IMR-90 (cell line): ENCODE results near the gene RGS17. TPM values are rescaled to one million over a fixed set of nuclear protein-coding genes. Genes with fewer than 3 reads are reported as not detected.

Experiments
- ATAC-seq: fragments of 200-7000 bp; cut with Tn5 transposase; 2 replicates; pipeline ENCODE4 v1.9.1; 2020; ENCODE audit warnings: low read depth, mild to moderate bottlenecking, moderate library complexity
- BruUV-seq: library from RNA; stranded (reverse); fragments of 400-500 nt; replicated peaks from 2 replicates; lab custom pipeline; 2021; lab: Mats Ljungman, UMichigan
- CTCF ChIA-PET: fragments of 300-600 bp; formaldehyde crosslinking; extraction: SDS; loops from one replicate; lab custom pipeline; 2021; ENCODE audit warnings: antibody characterized with exemption; lab: Yijun Ruan, JAX
- POLR2A ChIA-PET: fragments of 300-600 bp; sonication (Branson Sonifier 250); formaldehyde crosslinking; loops from one replicate; lab custom pipeline; 2022; ENCODE audit warnings: antibody characterized with exemption; ENCODE audit not compliant: unreplicated experiment; lab: Charles Lee
- DNase-seq: peaks from one replicate; pipeline ENCODE4 v3.0.0; 2013
- H2AFZ ChIP-seq: replicated peaks from 2 replicates; pipeline ENCODE3; 2013; ENCODE audit warnings: low read length, mild to moderate bottlenecking; ENCODE audit not compliant: poor library complexity
- H2AK5ac ChIP-seq: 2 replicates; pipeline ENCODE4 v1.6.1; 2013; ENCODE audit warnings: low read depth, low read length, inconsistent platforms
- H2AK9ac ChIP-seq: replicated peaks from 2 replicates; pipeline ENCODE3; 2013; ENCODE audit warnings: mild to moderate bottlenecking, low read depth, low read length, moderate library complexity; ENCODE audit not compliant: poor library complexity
- H2BK120ac ChIP-seq: 2 replicates; pipeline ENCODE4 v1.6.1; 2013; ENCODE audit warnings: low read depth, low read length, inconsistent platforms
- H2BK15ac ChIP-seq: 3 replicates; pipeline ENCODE4 v1.6.1; 2013; ENCODE audit warnings: low read depth, low read length, inconsistent platforms
- H2BK20ac ChIP-seq: 2 replicates; pipeline ENCODE4 v1.6.1; 2013; ENCODE audit warnings: low read depth, mild to moderate bottlenecking, inconsistent platforms, low read length, moderate library complexity
- H2BK5ac ChIP-seq: 2 replicates; pipeline ENCODE4 v1.6.1; 2013; ENCODE audit warnings: mild to moderate bottlenecking, low read depth, low read length, inconsistent platforms; ENCODE audit not compliant: poor library complexity, severe bottlenecking
- H3K14ac ChIP-seq: replicated peaks from 2 replicates; pipeline ENCODE4 v1.6.1; 2013; ENCODE audit warnings: low read depth, low read length, inconsistent platforms
- H3K18ac ChIP-seq: 2 replicates; pipeline ENCODE4 v1.6.1; 2013; ENCODE audit warnings: low read depth, low read length, control low read depth
- H3K23ac ChIP-seq: 2 replicates; pipeline ENCODE4 v1.6.1; 2013; ENCODE audit warnings: low read depth, low read length, inconsistent platforms
- H3K27ac ChIP-seq: 2 replicates; pipeline ENCODE4 v1.5.1; 2013; ENCODE audit warnings: mild to moderate bottlenecking, control low read depth, low read length; ENCODE audit not compliant: insufficient read depth
- H3K27me3 ChIP-seq: 2 replicates; pipeline ENCODE4 v1.6.1; 2013; ENCODE audit warnings: low read length; ENCODE audit not compliant: control insufficient read depth, insufficient read depth
- H3K36me3 ChIP-seq: 2 replicates; pipeline ENCODE4 v1.6.1; 2013; ENCODE audit warnings: low read length, mixed read lengths; ENCODE audit not compliant: control insufficient read depth, insufficient read depth
- H3K4ac ChIP-seq: 2 replicates; pipeline ENCODE4 v1.6.1; 2013; ENCODE audit warnings: low read depth, low read length, inconsistent platforms
- H3K4me1 ChIP-seq: 2 replicates; pipeline ENCODE4 v1.6.1; 2013; ENCODE audit warnings: low read length, mixed read lengths; ENCODE audit not compliant: control insufficient read depth, insufficient read depth
- H3K4me2 ChIP-seq: 2 replicates; pipeline ENCODE4 v1.6.1; 2013; ENCODE audit warnings: low read depth, mild to moderate bottlenecking, control low read depth, low read length, moderate library complexity
- H3K4me3 ChIP-seq: 2 replicates; pipeline ENCODE4 v1.5.1; 2013; ENCODE audit warnings: low read depth, mild to moderate bottlenecking, control low read depth, low read length, moderate library complexity; ENCODE audit not compliant: insufficient read depth
- H3K56ac ChIP-seq: 2 replicates; pipeline ENCODE4 v1.6.1; 2013; ENCODE audit warnings: low read length, inconsistent platforms; ENCODE audit not compliant: insufficient read depth; ENCODE audit errors: extremely low read depth
- H3K79me1 ChIP-seq, 2 experiments: 2 replicates each; pipeline ENCODE4 v1.6.1; 2013; ENCODE audit warnings: low read length in 2 of 2, inconsistent platforms in 1 of 2, low read depth in 1 of 2
- H3K9ac ChIP-seq: 2 replicates; pipeline ENCODE4 v1.6.1; 2013; ENCODE audit warnings: low read depth, low read length, control low read depth
- H3K9me1 ChIP-seq: 2 replicates; pipeline ENCODE4 v1.6.1; 2013; ENCODE audit warnings: low read length, inconsistent platforms; ENCODE audit not compliant: insufficient read depth
- H3K9me3 ChIP-seq: 2 replicates; pipeline ENCODE4 v1.6.1; 2013; ENCODE audit warnings: low read length; ENCODE audit not compliant: control insufficient read depth, insufficient read depth
- H4K20me1 ChIP-seq: 2 replicates; pipeline ENCODE4 v1.6.1; 2013; ENCODE audit warnings: low read length, inconsistent platforms; ENCODE audit not compliant: insufficient read depth
- H4K5ac ChIP-seq: 2 replicates; pipeline ENCODE4 v1.6.1; 2013; ENCODE audit warnings: mild to moderate bottlenecking, low read depth, low read length, control low read depth
- H4K8ac ChIP-seq, 2 experiments: 2 replicates each; pipeline ENCODE4 v1.6.1; 2013; ENCODE audit warnings: low read depth in 2 of 2, low read length in 2 of 2, control low read depth in 1 of 2, inconsistent platforms in 1 of 2
- H4K91ac ChIP-seq: 2 replicates; pipeline ENCODE4 v1.6.1; 2013; ENCODE audit warnings: low read depth, low read length, inconsistent platforms; ENCODE audit not compliant: insufficient read depth
- BHLHE40 ChIP-seq: fragments of 150-350 bp; IDR thresholded peaks from 2 replicates; pipeline ENCODE4 v1.6.1; 2016; ENCODE audit warnings: mild to moderate bottlenecking, low read depth, low read length
- ELK1 ChIP-seq: fragments of 150-350 bp; IDR thresholded peaks from 2 replicates; pipeline ENCODE4 v1.6.1; 2016; ENCODE audit warnings: low read depth, mild to moderate bottlenecking, low read length, moderate library complexity, borderline replicate concordance
- FOS ChIP-seq: fragments of 150-350 bp; IDR thresholded peaks from 2 replicates; pipeline ENCODE4 v1.6.1; 2016; ENCODE audit warnings: low read depth, low read length
- MAFK ChIP-seq: IDR thresholded peaks from 2 replicates; pipeline ENCODE4 v1.6.1; 2012; ENCODE audit warnings: low read depth, low read length, improper control_type of control experiment
- MAZ ChIP-seq: IDR thresholded peaks from 2 replicates; pipeline ENCODE4 v1.6.1; 2012; ENCODE audit warnings: low read depth, mild to moderate bottlenecking, low read length, improper control_type of control experiment, moderate library complexity, borderline replicate concordance
- MXI1 ChIP-seq: IDR thresholded peaks from 2 replicates; pipeline ENCODE4 v1.6.1; 2012; ENCODE audit warnings: low read depth, mild to moderate bottlenecking, low read length, moderate library complexity, borderline replicate concordance
- NFE2L2 ChIP-seq: fragments of 150-350 bp; IDR thresholded peaks from 2 replicates; pipeline ENCODE4 v1.6.1; 2016; ENCODE audit warnings: low read depth, mild to moderate bottlenecking, low read length
- POLR2A ChIP-seq: IDR thresholded peaks from 2 replicates; pipeline ENCODE4 v1.6.1; 2012; ENCODE audit warnings: mild to moderate bottlenecking, low read depth, low read length
- RCOR1 ChIP-seq: IDR thresholded peaks from 2 replicates; pipeline ENCODE4 v1.6.1; 2012; ENCODE audit warnings: mild to moderate bottlenecking, low read length, improper control_type of control experiment; ENCODE audit not compliant: insufficient replicate concordance
- USF2 ChIP-seq: fragments of 150-350 bp; IDR thresholded peaks from 2 replicates; pipeline ENCODE4 v1.6.1; 2017; ENCODE audit warnings: mild to moderate bottlenecking, antibody characterized with exemption, low read length, low read depth
- WGBS, 2 experiments: methylation state at CpG; one replicate each; pipeline versions ENCODE4 v1.1.5 to v1.1.7; 2013; ENCODE audit warnings: missing lambda C conversion rate in 2 of 2; ENCODE audit not compliant: insufficient read length in 1 of 2; ENCODE audit errors: extremely low coverage in 2 of 2; 5-methylcytosine and 5-hydroxymethylcytosine counted together
- dilution Hi-C: fragments of 300-500 bp; cut with HindIII; formaldehyde crosslinking; loops from one replicate; pipeline ENCODE4 v1.14.3; 2018; ENCODE audit warnings: low sequenced_read_pairs; ENCODE audit not compliant: unreplicated experiment
- in situ Hi-C: fragments of 300-500 bp; cut with MboI; formaldehyde crosslinking; loops from 3 replicates; pipeline ENCODE4 v1.14.3; 2019; ENCODE audit warnings: low sequenced_read_pairs, inconsistent platforms, mixed read lengths
- intact Hi-C: fragments of 100-400 bp; cut with micrococcal nuclease; formaldehyde crosslinking; loops from 2 replicates; pipeline ENCODE4 v1.10.0; 2022
- polyA plus RNA-seq, 3 experiments: library from polyadenylated mRNA; depleted of rRNA; stranded (reverse); fragments of >200 nt; gene quantifications; 2 replicates each; pipeline ENCODE4 v1.2.3, GENCODE V29; 2012; ENCODE audit warnings: low replicate concordance in 1 of 3
- total RNA-seq: library from RNA; depleted of rRNA; stranded (reverse); fragments of >200 nt; gene quantifications from 2 replicates; pipeline ENCODE4 v1.2.3, GENCODE V29; 2012

The RGS17 gene
- total and polyA plus RNA-seq, 2 of the 4 experiments (the other 2 are of a cell fraction), result 0.75 to 1.4 TPM

GRCh38 chr6:152982904-152983636, 148.0 kb downstream of the RGS17 start, which contains the start of gene FBXO5:
TSS of gene FBXO5 (minus strand) at chr6:152983041. CDS start at chr6:152982959, 82 bp downstream.
- Histone ChIP-seq H3K27ac (peak within 1 kb of the TSS; percentile 96), H3K27me3 (no peaks in the 10 kb centered on the region), H4K8ac (peak within 1 kb of the TSS; percentile 98 to 100), H3K79me1 (peaks cover 4 to 18% of the 10 kb centered on the region in 2 experiments; a peak in 2 of 4 replicates), H3K9me1 (no peaks in the 10 kb centered on the region), H3K4me3 (peak within 1 kb of the TSS; percentile 73), H3K9ac (peak within 1 kb of the TSS; percentile 94), H4K91ac (peak within 1 kb of the TSS; percentile 99), H2BK120ac (peak within 1 kb of the TSS; percentile 100), H3K23ac (peak within 1 kb of the TSS; percentile 100), H3K4me1 (peaks cover 5% of the 10 kb centered on the region), H2BK5ac (peak within 1 kb of the TSS; percentile 92), H3K36me3 (no peaks in the 10 kb centered on the region), H2BK15ac (peak within 1 kb of the TSS; percentile 100; the same call in 2 of the 3 replicates), H3K14ac (peak within 1 kb of the TSS; percentile 100), H3K9me3 (no peaks in the 10 kb centered on the region), H2AFZ (peak within 1 kb of the TSS; percentile 99), H3K4me2 (peak within 1 kb of the TSS; percentile 70), H4K5ac (peak within 1 kb of the TSS; percentile 90), H2AK5ac (peak within 1 kb of the TSS; percentile 93), H3K18ac (peak within 1 kb of the TSS; percentile 90), H2AK9ac (peak within 1 kb of the TSS; percentile 96), H4K20me1 (peaks cover 13% of the 10 kb centered on the region; the same call in 1 of the 2 replicates), H2BK20ac (peak within 1 kb of the TSS; percentile 97), H3K4ac (peak within 1 kb of the TSS; percentile 100), H3K56ac (peak within 1 kb of the TSS; percentile 100)
- intact Hi-C loops (loop anchor here (5.0 kb wide), 1 partner anchor 601 kb away; no protein-coding TSS in a partner anchor), dilution Hi-C loops (no loop called here), in situ Hi-C loops (no loop called here)
- ChIA-PET POLR2A (no interaction called here), CTCF (no interaction called here)
- peak; percentile 97 for DNase-seq
- no peak for TF ChIP-seq ELK1
- peak; percentile 72 for TF ChIP-seq POLR2A
- TF ChIP-seq MAFK, result no peak
- peak; percentile 96 for TF ChIP-seq MAZ
- peak; percentile 92 for TF ChIP-seq MXI1
- TF ChIP-seq USF2, result peak; percentile 49; the same call in 1 of the 2 replicates
- TF ChIP-seq NFE2L2, result no peak
- peak; percentile 91; the same call in 1 of the 2 replicates for TF ChIP-seq FOS
- peak; percentile 68 for TF ChIP-seq BHLHE40
- no peak for TF ChIP-seq RCOR1
- peak; percentile 94 for ATAC-seq
- BruUV-seq, result no TSS peak
- 0% methylated on average over 4 of the region's 66 CpGs; no CpG with 5 or more reads in 1 of the 2 experiments for WGBS, 2 experiments
